ENCODE data around the gene MYH11. TPM values are rescaled to one million over a fixed set of nuclear protein-coding genes. Genes with fewer than 3 reads are reported as not detected.

The MYH11 gene
- total and polyA plus RNA-seq, 2 of the 13 experiments (the other 11 are each of a cell fraction or from before 2014, with no cell fraction given) = not detected

GRCh38 chr16:15888072-15888976 is 31.5 kb upstream of the MYH11 start, which contains the start of gene CEP20 (continued):
- TF ChIP-seq IRF1 (CRISPR knock-in tag; IDR thresholded peaks at IDR 0.05; ENCODE audit: low read depth) (no peak), MLLT10 (CRISPR knock-in tag; IDR thresholded peaks at IDR 0.05) (peak; percentile 79; the same call in 1 of the 2 replicates), ZNF142 (CRISPR knock-in tag; IDR thresholded peaks at IDR 0.05) (peak; percentile 39; the same call in 1 of the 2 replicates), CHD2 (IDR thresholded peaks at IDR 0.05; ENCODE audit: low read depth, low read length) (no peak), MAFG (CRISPR knock-in tag; IDR thresholded peaks at IDR 0.05) (no peak), CHD4 (IDR thresholded peaks at IDR 0.05; ENCODE audit: borderline replicate concordance, low read length) (no peak), PTBP1 (IDR thresholded peaks at IDR 0.05; ENCODE audit: low read depth, low read length, poor library complexity, severe bottlenecking) (no peak), ZNF331 (CRISPR knock-in tag; IDR thresholded peaks at IDR 0.05) (peak; percentile 70), FOXP1 (IDR thresholded peaks at IDR 0.05) (no peak), FOXP1 (CRISPR knock-in tag; IDR thresholded peaks at IDR 0.05) (no peak), MATR3 (CRISPR knock-in tag; IDR thresholded peaks at IDR 0.05) (no peak), CENPT (CRISPR knock-in tag; IDR thresholded peaks at IDR 0.05; ENCODE audit: low read depth) (no peak), KAT8 (CRISPR knock-in tag; IDR thresholded peaks at IDR 0.05) (peak; percentile 94), ZNF780A (CRISPR knock-in tag; IDR thresholded peaks at IDR 0.05) (no peak), ARNT (IDR thresholded peaks at IDR 0.05) (no peak), CREM (IDR thresholded peaks at IDR 0.05) (peak; percentile 41), CREM (CRISPR knock-in tag; IDR thresholded peaks at IDR 0.05) (no peak), ZNF12 (CRISPR knock-in tag; IDR thresholded peaks at IDR 0.05) (no peak; the same call in 1 of the 2 replicates), ZBTB4 (CRISPR knock-in tag; IDR thresholded peaks at IDR 0.05; ENCODE audit: borderline replicate concordance) (no peak), PLRG1 (conservative IDR thresholded peaks at IDR 0.05) (no peak)

Measured in HepG2 (cell line).